Measurements from ENCODE around the gene LRRC8C.

- TF ChIP-seq, protein P1, sequence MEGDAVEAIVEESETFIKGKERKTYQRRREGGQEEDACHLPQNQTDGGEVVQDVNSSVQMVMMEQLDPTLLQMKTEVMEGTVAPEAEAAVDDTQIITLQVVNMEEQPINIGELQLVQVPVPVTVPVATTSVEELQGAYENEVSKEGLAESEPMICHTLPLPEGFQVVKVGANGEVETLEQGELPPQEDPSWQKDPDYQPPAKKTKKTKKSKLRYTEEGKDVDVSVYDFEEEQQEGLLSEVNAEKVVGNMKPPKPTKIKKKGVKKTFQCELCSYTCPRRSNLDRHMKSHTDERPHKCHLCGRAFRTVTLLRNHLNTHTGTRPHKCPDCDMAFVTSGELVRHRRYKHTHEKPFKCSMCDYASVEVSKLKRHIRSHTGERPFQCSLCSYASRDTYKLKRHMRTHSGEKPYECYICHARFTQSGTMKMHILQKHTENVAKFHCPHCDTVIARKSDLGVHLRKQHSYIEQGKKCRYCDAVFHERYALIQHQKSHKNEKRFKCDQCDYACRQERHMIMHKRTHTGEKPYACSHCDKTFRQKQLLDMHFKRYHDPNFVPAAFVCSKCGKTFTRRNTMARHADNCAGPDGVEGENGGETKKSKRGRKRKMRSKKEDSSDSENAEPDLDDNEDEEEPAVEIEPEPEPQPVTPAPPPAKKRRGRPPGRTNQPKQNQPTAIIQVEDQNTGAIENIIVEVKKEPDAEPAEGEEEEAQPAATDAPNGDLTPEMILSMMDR (IDR thresholded peaks at IDR 0.05; ENCODE audit: low read depth, low read length, poor library complexity, severe bottlenecking) = no peak
- no peak for TF ChIP-seq EZH2phosphoT487 (IDR thresholded peaks at IDR 0.05; ENCODE audit: borderline replicate concordance, low read length)
Observed at GRCh38 chr1:89706700-89707012, 73.7 kb downstream of the LRRC8C start.

All from DOHH2 (cell line).